H1 (cell line): Measurements from ENCODE around the gene FAM24B. TPM values are rescaled to one million over a fixed set of nuclear protein-coding genes. Genes with fewer than 3 reads are reported as not detected.
"Not testable (repeated sequence)": the region's sequence is repeated elsewhere in the genome, so short reads cannot be mapped to it uniquely, and the experiment has no call there.

ENCODE experiments used
- CTCF ChIA-PET: fragments of 300-600 bp; sonication (Branson Sonifier 250); formaldehyde crosslinking; loops from one replicate; lab custom pipeline; 2021; ENCODE audit not compliant: partially characterized antibody; lab: Charles Lee
- POLR2A ChIA-PET: fragments of 300-600 bp; sonication (Branson Sonifier 250); formaldehyde crosslinking; loops from one replicate; lab custom pipeline; 2021; ENCODE audit warnings: inconsistent platforms; ENCODE audit not compliant: partially characterized antibody; lab: Charles Lee
- DNase-seq, 2 experiments: peaks; one replicate each; pipeline versions ENCODE4 v3.0.0 to v3.0.0-alpha.2; 2010 to 2022; ENCODE audit warnings: low spot score in 2 of 2, low read depth in 1 of 2, mixed read lengths in 1 of 2
- FAIRE-seq: peaks from 2 replicates; lab custom pipeline; 2011; peaks lifted over from hg19 to GRCh38; lab: Jason Lieb, UNC
- H2AFZ ChIP-seq: 2 replicates; pipeline ENCODE4 v1.8.1; 2012; ENCODE audit warnings: low read length, inconsistent platforms
- H2AK5ac ChIP-seq: 2 replicates; pipeline ENCODE4 v1.6.1; 2013; ENCODE audit warnings: low read depth, low read length
- H2BK120ac ChIP-seq: replicated peaks from 2 replicates; pipeline ENCODE3; 2013; ENCODE audit warnings: low read depth, low read length, inconsistent platforms
- H2BK12ac ChIP-seq: 2 replicates; pipeline ENCODE4 v1.6.1; 2013; ENCODE audit warnings: low read depth, low read length
- H2BK15ac ChIP-seq: 2 replicates; pipeline ENCODE4 v1.6.1; 2013; ENCODE audit warnings: low read length
- H2BK20ac ChIP-seq: 2 replicates; pipeline ENCODE4 v1.6.1; 2013; ENCODE audit warnings: low read length
- H2BK5ac ChIP-seq: 2 replicates; pipeline ENCODE4 v1.6.1; 2013; ENCODE audit warnings: low read depth, low read length
- H3K14ac ChIP-seq: 2 replicates; pipeline ENCODE4 v1.6.1; 2013; ENCODE audit warnings: inconsistent platforms; ENCODE audit not compliant: insufficient read length
- H3K18ac ChIP-seq: 2 replicates; pipeline ENCODE4 v1.6.1; 2013; ENCODE audit warnings: low read length; ENCODE audit errors: extremely low read depth
- H3K23ac ChIP-seq: 2 replicates; pipeline ENCODE4 v1.6.1; 2013; ENCODE audit warnings: inconsistent platforms; ENCODE audit not compliant: insufficient read length
- H3K23me2 ChIP-seq: 2 replicates; pipeline ENCODE4 v1.6.1; 2013; ENCODE audit warnings: low read depth, low read length
- H3K27ac ChIP-seq: 2 replicates; pipeline ENCODE4 v1.6.1; 2011; ENCODE audit warnings: low read depth, low read length, inconsistent platforms
- H3K27me3 ChIP-seq, 4 experiments: replicated peaks in 1 of 4; 1 replicate in 1 of 4; 2 replicates in 3 of 4; pipeline versions ENCODE4 v1.6.1 to v1.8.1; 2011 to 2013; ENCODE audit warnings: low read length in 3 of 4, mild to moderate bottlenecking in 3 of 4, inconsistent platforms in 2 of 4, mixed read lengths in 2 of 4, moderate library complexity in 1 of 4; ENCODE audit not compliant: control insufficient read depth in 3 of 4, insufficient read depth in 3 of 4; ENCODE audit errors: extremely low read depth in 1 of 4
- H3K36me3 ChIP-seq, 4 experiments: 2 replicates each; pipeline versions ENCODE4 v1.6.1 to v1.8.1; 2011 to 2013; ENCODE audit warnings: mild to moderate bottlenecking in 4 of 4, low read length in 3 of 4, moderate library complexity in 2 of 4, control low read depth in 1 of 4, inconsistent platforms in 1 of 4; ENCODE audit not compliant: insufficient read depth in 4 of 4, control insufficient read depth in 2 of 4
- H3K4ac ChIP-seq: replicated peaks from 2 replicates; pipeline ENCODE3; 2013; ENCODE audit warnings: low read length, low read depth, mixed read lengths, inconsistent platforms; ENCODE audit not compliant: insufficient read length
- H3K4me1 ChIP-seq, 4 experiments: replicated peaks in 1 of 4; 1 replicate in 1 of 4; 2 replicates in 3 of 4; pipeline versions ENCODE4 v1.6.1 to v1.8.1; 2011 to 2013; ENCODE audit warnings: low read length in 3 of 4, inconsistent platforms in 2 of 4, mixed read lengths in 1 of 4; ENCODE audit not compliant: insufficient read depth in 4 of 4, control insufficient read depth in 3 of 4
- H3K4me2 ChIP-seq, 2 experiments: 2 replicates each; pipeline versions ENCODE4 v1.6.1 to v1.8.1; 2011 to 2013; ENCODE audit warnings: low read depth in 2 of 2, low read length in 2 of 2, control low read depth in 1 of 2, inconsistent platforms in 1 of 2, mild to moderate bottlenecking in 1 of 2; ENCODE audit not compliant: insufficient read depth in 1 of 2
- H3K4me3 ChIP-seq, 4 experiments: fragments of 200-600, 300-600 bp in 1 of 4; sonication (generic), shearing (Covaris generic), sonication (Bioruptor Twin) in 1 of 4; 2 replicates each; pipeline versions ENCODE4 v1.5.1 to v1.8.1; 2011 to 2016; ENCODE audit warnings: low read length in 4 of 4, low read depth in 3 of 4, control low read depth in 2 of 4, inconsistent platforms in 2 of 4, mild to moderate bottlenecking in 2 of 4, mixed read lengths in 1 of 4, moderate library complexity in 1 of 4; ENCODE audit not compliant: insufficient read depth in 2 of 4; ENCODE audit errors: extremely low read depth in 1 of 4
- H3K56ac ChIP-seq: replicated peaks from 2 replicates; pipeline ENCODE3; 2013; ENCODE audit warnings: low read depth, mild to moderate bottlenecking, mixed read lengths, low read length, inconsistent platforms; ENCODE audit not compliant: insufficient read length
- H3K79me1 ChIP-seq: 2 replicates; pipeline ENCODE4 v1.6.1; 2013; ENCODE audit warnings: low read depth, low read length, control low read depth
- H3K79me2 ChIP-seq, 2 experiments: 2 replicates each; pipeline versions ENCODE4 v1.6.1 to v1.8.1; 2012 to 2013; ENCODE audit warnings: low read length in 2 of 2, mild to moderate bottlenecking in 2 of 2, inconsistent platforms in 1 of 2; ENCODE audit not compliant: insufficient read depth in 2 of 2, control insufficient read depth in 1 of 2
- H3K9ac ChIP-seq, 4 experiments: replicated peaks in 1 of 4; 1 replicate in 1 of 4; 2 replicates in 3 of 4; pipeline versions ENCODE4 v1.6.1 to v1.8.1; 2011 to 2013; ENCODE audit warnings: low read depth in 3 of 4, low read length in 3 of 4, control low read depth in 2 of 4, mild to moderate bottlenecking in 2 of 4, moderate library complexity in 2 of 4, inconsistent platforms in 1 of 4; ENCODE audit errors: extremely low read depth in 1 of 4
- H3K9me3 ChIP-seq, 2 experiments: 2 replicates each; pipeline versions ENCODE4 v1.6.1 to v1.8.1; 2012 to 2013; ENCODE audit warnings: mild to moderate bottlenecking in 2 of 2, moderate library complexity in 2 of 2, control low read depth in 1 of 2, inconsistent platforms in 1 of 2, low read depth in 1 of 2, low read length in 1 of 2, mixed read lengths in 1 of 2; ENCODE audit not compliant: insufficient read depth in 2 of 2
- H4K20me1 ChIP-seq, 2 experiments: replicated peaks in 1 of 2; 2 replicates each; pipeline versions ENCODE3 to v1.8.1; 2011 to 2013; ENCODE audit warnings: inconsistent platforms in 2 of 2, low read length in 2 of 2, mild to moderate bottlenecking in 1 of 2; ENCODE audit not compliant: insufficient read depth in 2 of 2, control insufficient read depth in 1 of 2
- H4K5ac ChIP-seq: 2 replicates; pipeline ENCODE4 v1.6.1; 2013; ENCODE audit warnings: low read length, low read depth, mixed read lengths, inconsistent platforms; ENCODE audit not compliant: insufficient read length
- H4K8ac ChIP-seq: 2 replicates; pipeline ENCODE4 v1.8.0; 2013; ENCODE audit warnings: mild to moderate bottlenecking, moderate library complexity, low read length, inconsistent platforms; ENCODE audit not compliant: insufficient read depth; ENCODE audit errors: extremely low read depth
- H4K91ac ChIP-seq: replicated peaks from 2 replicates; pipeline ENCODE3; 2013; ENCODE audit warnings: low read length, mixed read lengths, inconsistent platforms; ENCODE audit not compliant: insufficient read length
- WGBS, 2 experiments: shearing (Covaris generic) in 1 of 2; methylation state at CpG; one replicate each; pipeline versions ENCODE4 v1.1.6 to v1.1.7; 2013 to 2015; ENCODE audit warnings: low lambda C conversion rate in 2 of 2, mixed read lengths in 2 of 2, inconsistent platforms in 1 of 2, low coverage in 1 of 2, missing lambda C conversion rate in 1 of 2; ENCODE audit not compliant: insufficient replicate concordance in 2 of 2, insufficient coverage in 1 of 2, insufficient read length in 1 of 2; ENCODE audit errors: extremely low coverage in 1 of 2, missing lambda C conversion rate in 1 of 2; 5-methylcytosine and 5-hydroxymethylcytosine counted together
- polyA plus RNA-seq, 7 experiments: library from polyadenylated mRNA; depleted of rRNA in 3 of 7; stranded (reverse) in 5 of 7; unstranded in 2 of 7; fragments of >200 nt in 5 of 7; fragments of 200-250 nt in 2 of 7; gene quantifications; 1 replicate in 5 of 7; 2 replicates in 1 of 7; 4 replicates in 1 of 7; pipeline versions ENCODE4 v1.2.1 to v1.2.3, GENCODE V29; 2011 to 2013; ENCODE audit warnings: missing spikeins in 2 of 7, mixed read lengths in 2 of 7
- total RNA-seq: library from RNA; stranded (reverse); fragmentation: NEBNext Ultra II Directional; extraction: Animal tissue kit (Norgen Biotek cat#: 25700); gene quantifications from 2 replicates; pipeline ENCODE4 v1.2.1, GENCODE V29; 2021

The FAM24B gene
- total and polyA plus RNA-seq, 2 of the 8 experiments (the other 6 are each of a cell fraction or from before 2014, with no cell fraction given), result 0.50 to 0.56 TPM

DNA sequence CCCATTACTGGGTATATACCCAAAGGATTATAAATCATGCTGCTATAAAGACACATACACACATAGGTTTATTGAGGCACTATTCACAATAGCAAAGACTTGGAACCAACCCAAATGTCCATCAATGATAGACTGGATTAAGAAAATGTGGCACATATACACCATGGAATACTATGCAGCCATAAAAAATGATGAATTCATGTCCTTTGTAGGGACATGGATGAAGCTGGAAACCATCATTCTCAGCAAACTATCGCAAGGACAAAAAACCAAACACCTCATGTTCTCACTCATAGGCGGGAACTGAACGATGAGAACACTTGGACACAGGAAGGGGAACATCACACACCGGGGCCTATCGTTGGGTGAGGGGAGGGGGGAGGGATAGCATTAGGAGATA, 21.3 kb downstream of the FAM24B start:
- H3K23me2 ChIP-seq, H4K5ac ChIP-seq, H3K9me3 ChIP-seq, DNase-seq, H2BK120ac ChIP-seq, H3K18ac ChIP-seq, H3K4ac ChIP-seq, H4K20me1 ChIP-seq, FAIRE-seq, POLR2A ChIA-PET, H3K23ac ChIP-seq, H3K27ac ChIP-seq, H4K8ac ChIP-seq, H2AK5ac ChIP-seq, H2BK12ac ChIP-seq, H4K91ac ChIP-seq, H3K4me3 ChIP-seq, H3K56ac ChIP-seq, H3K9ac ChIP-seq, H2BK15ac ChIP-seq, H3K4me1 ChIP-seq, CTCF ChIA-PET, H2AFZ ChIP-seq, H3K4me2 ChIP-seq, H2BK5ac ChIP-seq, H3K79me2 ChIP-seq, H3K79me1 ChIP-seq, H2BK20ac ChIP-seq, H3K36me3 ChIP-seq, H3K27me3 ChIP-seq, H3K14ac ChIP-seq: not testable (repeated sequence)
- WGBS, 2 experiments, result 94% methylated on average over 5 of the region's 5 CpGs; no CpG with 5 or more reads in 1 of the 2 experiments
